HCT116 (cell line): ENCODE data around the gene TBL1X. TPM values are rescaled to one million over a fixed set of nuclear protein-coding genes. Genes with fewer than 3 reads are reported as not detected.

Experiments
- ATAC-seq: fragments of 200-7000 bp; cut with Tn5 transposase; 2 replicates; pipeline ENCODE4 v1.9.1; 2020; ENCODE audit warnings: mild to moderate bottlenecking, moderate library complexity
- BruUV-seq: library from RNA; stranded (reverse); fragments of 400-500 nt; replicated peaks from 2 replicates; lab custom pipeline; 2021; lab: Mats Ljungman, UMichigan
- CTCF ChIA-PET: fragments of 300-600 bp; sonication (Branson Sonifier 250); formaldehyde crosslinking; loops from one replicate; lab custom pipeline; 2021; ENCODE audit warnings: antibody characterized with exemption; lab: Charles Lee
- POLR2A ChIA-PET: fragments of 300-600, 350-600 bp; sonication (Branson Sonifier 250); formaldehyde crosslinking; loops from one replicate; lab custom pipeline; 2021; ENCODE audit warnings: antibody characterized with exemption; lab: Charles Lee
- RAD21 ChIA-PET, 2 experiments: fragments of 300-600 bp; sonication (Branson Sonifier 250); formaldehyde crosslinking; loops; one replicate each; lab custom pipeline; 2023; ENCODE audit warnings: low total read pairs in 2 of 2; ENCODE audit not compliant: uncharacterized antibody in 2 of 2, unreplicated experiment in 2 of 2, low non-redundant PET in 1 of 2; lab: Charles Lee
- DNase-seq: peaks from one replicate; pipeline ENCODE4 v3.0.0-alpha.2; 2010; ENCODE audit warnings: low read depth, low spot score
- H2AFZ ChIP-seq: fragments of 200-600 bp; shearing (Covaris generic), sonication (generic); 2 replicates; pipeline ENCODE4 v1.6.1; 2017; ENCODE audit warnings: low read depth, mixed run types, mixed read lengths, antibody characterized with exemption, low read length; ENCODE audit not compliant: poor library complexity, severe bottlenecking
- H3K27ac ChIP-seq: 2 replicates; pipeline ENCODE4 v1.5.1; 2012; ENCODE audit warnings: low read depth, low read length
- H3K27me3 ChIP-seq: fragments of 200-600 bp; sonication (generic); 2 replicates; pipeline ENCODE4 v1.6.1; 2016; ENCODE audit warnings: mixed run types, low read length, mixed read lengths; ENCODE audit not compliant: insufficient read depth
- H3K36me3 ChIP-seq, 2 experiments: fragments of 200-500 bp in 1 of 2; fragments of 200-600 bp in 1 of 2; sonication (Bioruptor generic) in 1 of 2; sonication (generic) in 1 of 2; 2 replicates each; pipeline versions ENCODE4 v1.5.1 to v1.6.1; 2014 to 2016; ENCODE audit warnings: low read length in 2 of 2, inconsistent platforms in 1 of 2, mixed read lengths in 1 of 2, mixed run types in 1 of 2; ENCODE audit not compliant: insufficient read depth in 2 of 2, control insufficient read depth in 1 of 2
- H3K4me1 ChIP-seq, 2 experiments: fragments of 200-600 bp in 1 of 2; sonication (generic) in 1 of 2; 2 replicates each; pipeline versions ENCODE4 v1.5.1 to v1.6.1; 2012 to 2017; ENCODE audit warnings: low read length in 2 of 2, inconsistent platforms in 1 of 2, mild to moderate bottlenecking in 1 of 2, mixed read lengths in 1 of 2, mixed run types in 1 of 2, moderate library complexity in 1 of 2; ENCODE audit not compliant: insufficient read depth in 2 of 2, control insufficient read depth in 1 of 2
- H3K4me2 ChIP-seq: fragments of 200-600 bp; sonication (generic); 2 replicates; pipeline ENCODE4 v1.6.1; 2017; ENCODE audit warnings: mixed run types, low read length, mixed read lengths
- H3K4me3 ChIP-seq, 2 experiments: fragments of 200-600 bp in 1 of 2; sonication (generic) in 1 of 2; replicated peaks in 1 of 2; 2 replicates each; pipeline ENCODE4 v1.5.1; 2011 to 2016; ENCODE audit warnings: low read length in 2 of 2, control low read depth in 1 of 2, low read depth in 1 of 2, mild to moderate bottlenecking in 1 of 2, mixed read lengths in 1 of 2, mixed run types in 1 of 2
- H3K79me2 ChIP-seq: fragments of 200-600 bp; sonication (generic); 2 replicates; pipeline ENCODE4 v1.6.1; 2017; ENCODE audit warnings: mild to moderate bottlenecking, mixed run types, low read length, moderate library complexity, mixed read lengths; ENCODE audit not compliant: insufficient read depth
- H3K9ac ChIP-seq: fragments of 200-600 bp; sonication (generic); 2 replicates; pipeline ENCODE4 v1.6.1; 2016; ENCODE audit warnings: low read length, mixed read lengths
- H3K9me2 ChIP-seq: fragments of 200-600 bp; sonication (generic), shearing (Covaris generic); 2 replicates; pipeline ENCODE4 v1.6.1; 2017; ENCODE audit warnings: mixed run types, mild to moderate bottlenecking, moderate library complexity; ENCODE audit not compliant: insufficient read depth
- H3K9me3 ChIP-seq, 2 experiments: fragments of 200-500 bp in 1 of 2; fragments of 200-600 bp in 1 of 2; sonication (Bioruptor generic) in 1 of 2; sonication (generic) in 1 of 2; 2 replicates each; pipeline ENCODE4 v1.6.1; 2014 to 2017; ENCODE audit warnings: low read length in 2 of 2, mixed read lengths in 2 of 2, inconsistent platforms in 1 of 2, low read depth in 1 of 2, mild to moderate bottlenecking in 1 of 2, mixed run types in 1 of 2, moderate library complexity in 1 of 2; ENCODE audit not compliant: control insufficient read depth in 1 of 2, insufficient read depth in 1 of 2
- H4K20me1 ChIP-seq: fragments of 200-600 bp; sonication (generic), shearing (Covaris generic); 2 replicates; pipeline ENCODE4 v1.6.1; 2017; ENCODE audit warnings: mixed run types, mild to moderate bottlenecking, moderate library complexity; ENCODE audit not compliant: insufficient read depth
- ATF3 ChIP-seq: IDR thresholded peaks from 2 replicates; pipeline ENCODE4 v1.6.1; 2012
- CTCF ChIP-seq, 3 experiments: fragments of 200-600 bp in 1 of 3; sonication (generic) in 1 of 3; IDR thresholded peaks in 2 of 3; conservative IDR thresholded peaks in 1 of 3; 2 replicates each; pipeline ENCODE4 v1.5.1; 2012 to 2017; ENCODE audit warnings: low read depth in 2 of 3, low read length in 2 of 3, antibody characterized with exemption in 1 of 3, borderline replicate concordance in 1 of 3, control low read depth in 1 of 3, mild to moderate bottlenecking in 1 of 3, mixed read lengths in 1 of 3, mixed run types in 1 of 3, moderate library complexity in 1 of 3; ENCODE audit not compliant: insufficient read depth in 1 of 3
- EZH2 ChIP-seq: fragments of 200-600 bp; sonication (generic); IDR thresholded peaks from 2 replicates; pipeline ENCODE4 v1.6.1; 2017; ENCODE audit warnings: antibody characterized with exemption, mixed run types
- EZH2phosphoT487 ChIP-seq: fragments of 200-600 bp; IDR thresholded peaks from 2 replicates; pipeline ENCODE4 v1.6.1; 2018; ENCODE audit warnings: antibody characterized with exemption, borderline replicate concordance
- FOSL1 ChIP-seq: IDR thresholded peaks from 2 replicates; pipeline ENCODE4 v1.6.1; 2012; ENCODE audit warnings: low read depth
- RAD21 ChIP-seq: IDR thresholded peaks from 2 replicates; pipeline ENCODE4 v1.6.1; 2012; ENCODE audit warnings: low read depth, mild to moderate bottlenecking
- REST ChIP-seq: IDR thresholded peaks from 2 replicates; pipeline ENCODE4 v1.6.1; 2012; ENCODE audit warnings: low read depth
- SIN3A ChIP-seq: IDR thresholded peaks from 2 replicates; pipeline ENCODE4 v1.6.1; 2012; ENCODE audit warnings: low read depth
- SRF ChIP-seq: IDR thresholded peaks from 2 replicates; pipeline ENCODE4 v1.6.1; 2012; ENCODE audit warnings: low read depth
- YY1 ChIP-seq: IDR thresholded peaks from 2 replicates; pipeline ENCODE4 v1.6.1; 2011; ENCODE audit warnings: low read length, low read depth, moderate library complexity, mild to moderate bottlenecking; ENCODE audit not compliant: insufficient replicate concordance; ENCODE audit errors: extremely low read depth
- ZFX ChIP-seq: fragments of 450-650 bp; IDR thresholded peaks from 2 replicates; pipeline ENCODE4 v1.6.1; 2017
- intact Hi-C: fragments of 100-400 bp; cut with micrococcal nuclease; formaldehyde crosslinking; loops from 2 replicates; pipeline ENCODE4 v1.10.0; 2022
- total RNA-seq: library from RNA; stranded (reverse); gene quantifications from one replicate; pipeline ENCODE4 v1.2.1, GENCODE V29; 2021; ENCODE audit not compliant: unreplicated experiment

Gene TBL1X
- total RNA-seq, 1 experiment from 2014 or later, result 37.8 TPM

GRCh38 chrX:9440116-9440844 lies 24.6 kb upstream of the TBL1X start (continued):
- TF ChIP-seq REST, result no peak
- no peak for TF ChIP-seq FOSL1
- TF ChIP-seq RAD21, result no peak

GRCh38 chrX:9442056-9442455 lies 22.8 kb upstream of the TBL1X start:
- RAD21 ChIA-PET, result no interaction called here
- ATAC-seq, result no peak
- TF ChIP-seq ATF3 (no peak), SIN3A (no peak), SRF (no peak), RAD21 (no peak), YY1 (no peak), REST (no peak), EZH2phosphoT487 (no peak), CTCF (IDR thresholded peaks at IDR 0.05 in 2 of 3, conservative IDR thresholded peaks at IDR 0.05 in 1 of 3; ENCODE audit: borderline replicate concordance in 1 of 3, insufficient read depth in 1 of 3, low read depth in 2 of 3, low read length in 2 of 3) (no peak), ZFX (no peak), EZH2 (no peak)

More at GRCh38 chrX:9442056-9442455, 22.8 kb upstream of the TBL1X start:
- Histone ChIP-seq H3K36me3 (no peaks in the 10 kb centered on the region), H4K20me1 (no peaks in the 10 kb centered on the region), H3K9me2 (no peaks in the 10 kb centered on the region), H3K9ac (no peak overlapping the region), H2AFZ (no peak overlapping the region), H3K27me3 (no peaks in the 10 kb centered on the region), H3K9me3 (no peaks in the 10 kb centered on the region), H3K27ac (no peak overlapping the region), H3K4me2 (no peak overlapping the region), H3K79me2 (no peaks in the 10 kb centered on the region), H3K4me3 (no peak overlapping the region), H3K4me1 (no peaks in the 10 kb centered on the region)
- BruUV-seq, result no TSS peak
- DNase-seq, result no peak
- POLR2A ChIA-PET, result no interaction called here
- intact Hi-C loops, result no loop called here
- CTCF ChIA-PET, result no interaction called here
